Measurements from ENCODE around the gene NRIP1. TPM values are rescaled to one million over a fixed set of nuclear protein-coding genes. Genes with fewer than 3 reads are reported as not detected.

NRIP1 gene
- total RNA-seq, 1 experiment from 2014 or later, result 14.6 TPM

GRCh38 chr21:14982336-14982735 lies 82.5 kb downstream of the NRIP1 start:
- DNase-seq (ENCODE audit: low spot score), result no peak
- BruUV-seq (replicated peaks), result no TSS peak
- H3K9me3 ChIP-seq (ENCODE audit: low read depth, low read length, poor library complexity, severe bottlenecking), result no peaks in the 10 kb centered on the region
- no peaks in the 10 kb centered on the region for H3K27me3 ChIP-seq (replicated peaks; ENCODE audit: insufficient read depth, low read depth, low read length, poor library complexity)
- H3K36me3 ChIP-seq (ENCODE audit: insufficient read depth, low read length, poor library complexity, severe bottlenecking), result no peaks in the 10 kb centered on the region
- H3K4me1 ChIP-seq (ENCODE audit: insufficient read depth, low read length, poor library complexity, severe bottlenecking), result no peaks in the 10 kb centered on the region
- ChIA-PET CTCF (no interaction called here), POLR2A (ENCODE audit: low non-redundant PET) (interaction anchor here (0.6 kb wide), 1 partner anchor 1855 kb away, joined by 8 read pairs; no protein-coding TSS in a partner anchor)
- H3K4me3 ChIP-seq (ENCODE audit: low read depth, low read length, poor library complexity, severe bottlenecking), result no peak overlapping the region
- no peak overlapping the region for H3K27ac ChIP-seq (ENCODE audit: low read depth, low read length, poor library complexity, severe bottlenecking)
- TF ChIP-seq CTCF (conservative IDR thresholded peaks at IDR 0.05; ENCODE audit: low read depth, low read length) (no peak), EZH2 (IDR thresholded peaks at IDR 0.05; ENCODE audit: borderline replicate concordance, low read depth, low read length, poor library complexity, severe bottlenecking) (no peak)
- intact Hi-C loops (cut with micrococcal nuclease; ENCODE audit: unreplicated experiment), result no loop called here

DNA sequence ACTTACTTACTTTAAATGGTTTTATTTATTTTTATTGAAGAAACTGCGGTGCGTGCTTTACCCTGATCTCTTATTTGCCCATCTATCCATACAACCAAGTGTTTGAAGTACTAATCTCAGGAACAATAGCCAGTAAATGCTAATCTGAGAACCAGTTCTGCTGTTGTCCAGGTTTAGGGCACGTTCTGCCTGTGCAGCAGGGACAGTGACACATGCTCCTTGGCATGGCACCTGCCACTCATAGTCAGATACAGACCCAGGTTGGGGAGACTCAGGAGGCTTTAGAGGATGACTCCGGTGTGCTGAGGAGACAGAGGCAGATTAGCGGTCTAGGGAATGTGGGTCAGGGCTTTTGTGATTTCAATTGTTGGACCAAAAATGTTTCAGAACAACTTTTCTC lies 83.6 kb downstream of the NRIP1 start:
- POLR2A ChIA-PET (ENCODE audit: low non-redundant PET), result no interaction called here
- TF ChIP-seq EZH2 (IDR thresholded peaks at IDR 0.05; ENCODE audit: borderline replicate concordance, low read depth, low read length, poor library complexity, severe bottlenecking) (no peak), CTCF (conservative IDR thresholded peaks at IDR 0.05; ENCODE audit: low read depth, low read length) (no peak)
- H3K27ac ChIP-seq (ENCODE audit: low read depth, low read length, poor library complexity, severe bottlenecking), result no peak overlapping the region
- H3K27me3 ChIP-seq (replicated peaks; ENCODE audit: insufficient read depth, low read depth, low read length, poor library complexity), result no peaks in the 10 kb centered on the region
- no peak overlapping the region for H3K4me3 ChIP-seq (ENCODE audit: low read depth, low read length, poor library complexity, severe bottlenecking)
- no peaks in the 10 kb centered on the region for H3K9me3 ChIP-seq (ENCODE audit: low read depth, low read length, poor library complexity, severe bottlenecking)
- CTCF ChIA-PET, result no interaction called here
- intact Hi-C loops (cut with micrococcal nuclease; ENCODE audit: unreplicated experiment), result no loop called here
- no TSS peak for BruUV-seq (replicated peaks)
- H3K4me1 ChIP-seq (ENCODE audit: insufficient read depth, low read length, poor library complexity, severe bottlenecking), result no peaks in the 10 kb centered on the region
- DNase-seq (ENCODE audit: low spot score), result no peak
- no peaks in the 10 kb centered on the region for H3K36me3 ChIP-seq (ENCODE audit: insufficient read depth, low read length, poor library complexity, severe bottlenecking)

DNA sequence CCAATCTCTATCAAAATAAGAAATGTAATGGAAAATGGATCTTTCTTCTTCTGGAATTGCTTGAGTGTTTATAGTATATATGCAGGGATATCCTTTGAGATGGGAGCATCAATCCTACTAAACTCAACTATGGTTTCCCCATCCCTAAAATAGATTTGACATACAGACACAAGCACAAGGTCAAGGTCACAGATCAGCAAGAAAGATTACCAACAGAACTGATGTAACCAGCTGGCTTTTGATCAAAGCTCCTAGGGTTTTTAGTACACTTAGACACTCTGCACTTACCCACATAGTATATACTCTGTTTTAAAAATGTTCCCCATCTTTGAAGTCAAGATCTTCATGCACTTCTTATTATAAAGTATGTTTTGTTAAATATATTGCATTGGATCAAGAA lies 85.5 kb downstream of the NRIP1 start:
- Histone ChIP-seq H3K4me3 (ENCODE audit: low read depth, low read length, poor library complexity, severe bottlenecking) (no peak overlapping the region), H3K27me3 (replicated peaks; ENCODE audit: insufficient read depth, low read depth, low read length, poor library complexity) (no peaks in the 10 kb centered on the region), H3K4me1 (ENCODE audit: insufficient read depth, low read length, poor library complexity, severe bottlenecking) (no peaks in the 10 kb centered on the region), H3K27ac (ENCODE audit: low read depth, low read length, poor library complexity, severe bottlenecking) (no peak overlapping the region), H3K36me3 (ENCODE audit: insufficient read depth, low read length, poor library complexity, severe bottlenecking) (no peaks in the 10 kb centered on the region), H3K9me3 (ENCODE audit: low read depth, low read length, poor library complexity, severe bottlenecking) (no peaks in the 10 kb centered on the region)
- TF ChIP-seq EZH2 (IDR thresholded peaks at IDR 0.05; ENCODE audit: borderline replicate concordance, low read depth, low read length, poor library complexity, severe bottlenecking) (no peak), CTCF (conservative IDR thresholded peaks at IDR 0.05; ENCODE audit: low read depth, low read length) (no peak)
- intact Hi-C loops (cut with micrococcal nuclease; ENCODE audit: unreplicated experiment), result no loop called here
- DNase-seq (ENCODE audit: low spot score), result no peak
- ChIA-PET POLR2A (ENCODE audit: low non-redundant PET) (no interaction called here), CTCF (no interaction called here)
- no TSS peak for BruUV-seq (replicated peaks)
